Peyer's patch (tissue), 4 donors: ENCODE results near the gene TMEM178B.

Experiments used
- CTCF ChIP-seq, 6 experiments: fragments of 450-650 bp in 4 of 6; fragments of 200-600 bp in 2 of 6; sonication (generic) in 1 of 6; IDR thresholded peaks; one replicate each; pipeline ENCODE4 v1.5.1; 2017 to 2019; ENCODE audit warnings: antibody characterized with exemption in 6 of 6, mild to moderate bottlenecking in 3 of 6, moderate library complexity in 1 of 6
- POLR2A ChIP-seq, 2 donors: fragments of 450-650 bp; IDR thresholded peaks; one replicate each; pipeline ENCODE4 v1.5.1; 2017; ENCODE audit warnings: antibody characterized with exemption in 2 of 2, mild to moderate bottlenecking in 2 of 2, moderate library complexity in 2 of 2

GRCh38 chr7:141306081-141306480 lies 232.2 kb downstream of the TMEM178B start:
- TF ChIP-seq CTCF (IDR thresholded peaks at IDR 0.05) (no peak), POLR2A (IDR thresholded peaks at IDR 0.05) (no peak)
